Peyer's patch (tissue), 4 donors: ENCODE results near the gene SLC66A1. TPM values are rescaled to one million over a fixed set of nuclear protein-coding genes. Genes with fewer than 3 reads are reported as not detected.

ENCODE experiments used
- DNase-seq, 3 donors: peaks; one replicate each; pipeline ENCODE4 v3.0.0-alpha.2; 2017 to 2019
- H3K27ac ChIP-seq, 4 donors: fragments of 200-600 bp; sonication (generic); one replicate each; pipeline ENCODE4 v1.5.1; 2016 to 2019
- H3K27me3 ChIP-seq, 2 donors: fragments of 200-600 bp; sonication (generic); one replicate each; pipeline ENCODE4 v1.5.1; 2019
- H3K36me3 ChIP-seq, 3 donors: fragments of 200-600 bp; sonication (generic); one replicate each; pipeline ENCODE4 v1.5.1; 2016 to 2019
- H3K4me1 ChIP-seq, 4 donors: fragments of 200-600 bp; sonication (generic); one replicate each; pipeline ENCODE4 v1.5.1; 2016 to 2019
- H3K4me3 ChIP-seq, 4 donors: fragments of 200-600 bp; sonication (generic); 1 replicate in 3 of 4; 2 replicates in 1 of 4; pipeline ENCODE4 v1.5.1; 2016 to 2019; ENCODE audit warnings: mild to moderate bottlenecking in 1 of 4
- H3K9me3 ChIP-seq, 4 donors: fragments of 200-600 bp; sonication (generic); one replicate each; pipeline ENCODE4 v1.5.1; 2016 to 2019; ENCODE audit warnings: mild to moderate bottlenecking in 1 of 4
- POLR2A ChIP-seq, 2 donors: fragments of 450-650 bp; IDR thresholded peaks; one replicate each; pipeline ENCODE4 v1.5.1; 2017; ENCODE audit warnings: antibody characterized with exemption in 2 of 2, mild to moderate bottlenecking in 2 of 2, moderate library complexity in 2 of 2
- total RNA-seq, 4 donors: library from RNA; depleted of rRNA; stranded (reverse); fragments of >200 nt; gene quantifications; one replicate each; pipeline ENCODE4 v1.1.0, GENCODE V29; 2016
- TF ChIP-seq, protein P1 (sequence below), 6 experiments: fragments of 450-650 bp in 4 of 6; fragments of 200-600 bp in 2 of 6; sonication (generic) in 1 of 6; IDR thresholded peaks; one replicate each; pipeline ENCODE4 v1.5.1; 2017 to 2019; ENCODE audit warnings: antibody characterized with exemption in 6 of 6, mild to moderate bottlenecking in 3 of 6, moderate library complexity in 1 of 6

The SLC66A1 gene
- total RNA-seq, 4 donors from 2014 or later, result 19.0 to 76.8 (median 45.0) TPM

DNA sequence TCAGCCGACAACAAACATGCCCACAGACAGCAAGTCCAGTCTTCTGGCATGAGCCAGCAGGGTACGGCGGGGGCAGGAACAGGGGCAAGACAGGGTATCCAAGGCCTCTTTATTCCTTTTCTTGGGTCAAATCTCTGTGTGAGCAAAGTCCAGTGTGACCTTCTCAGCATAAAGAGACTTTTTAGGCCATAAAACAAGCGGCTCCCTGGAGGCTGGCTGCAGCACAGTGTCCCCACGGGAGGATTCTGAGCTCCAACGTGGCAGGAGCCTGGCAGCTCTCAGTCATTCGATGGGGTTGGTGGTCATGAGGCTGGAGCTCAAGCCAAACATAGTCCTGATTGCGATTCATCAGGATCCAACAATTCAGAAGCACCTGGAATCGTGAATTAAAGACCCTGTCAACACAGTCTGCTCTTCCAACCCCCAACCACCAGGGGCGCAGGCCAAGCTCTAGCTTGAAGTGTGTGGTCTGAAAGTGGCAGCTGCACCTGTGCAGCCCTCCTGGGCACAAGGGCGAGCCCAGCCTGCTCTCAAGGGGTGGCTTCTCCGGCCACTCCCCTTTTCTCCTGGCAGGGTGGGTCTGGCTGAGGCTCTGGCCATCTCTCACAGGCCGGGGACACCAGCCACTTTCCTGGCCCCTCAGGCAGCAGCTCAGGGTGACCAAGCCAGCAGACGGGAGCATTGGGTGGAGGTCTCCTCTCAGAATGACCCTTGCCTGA lies 62.1 kb downstream of the SLC66A1 start:
- peak overlapping the region in 2 of 4 donors; percentile 14 to 41 for H3K27ac ChIP-seq

GRCh38 chr1:19374926-19375325 lies 62.8 kb downstream of the SLC66A1 start:
- Histone ChIP-seq H3K4me1 (peaks cover 0 to 26% (median 2%) of the 10 kb centered on the region in 4 donors), H3K36me3 (peaks cover 0 to 77% (median 0%) of the 10 kb centered on the region in 3 donors)

More for the DNA sequence above, 62.1 kb downstream of the SLC66A1 start:
- peaks cover 0 to 70% (median 0%) of the 10 kb centered on the region in 3 donors for H3K36me3 ChIP-seq
- H3K4me3 ChIP-seq, result no peak overlapping the region
- H3K9me3 ChIP-seq, result no peaks in the 10 kb centered on the region
- no peaks in the 10 kb centered on the region for H3K27me3 ChIP-seq
- H3K4me1 ChIP-seq, result peaks cover 0 to 26% (median 2%) of the 10 kb centered on the region in 4 donors
- no peak for DNase-seq
- TF ChIP-seq, protein P1, sequence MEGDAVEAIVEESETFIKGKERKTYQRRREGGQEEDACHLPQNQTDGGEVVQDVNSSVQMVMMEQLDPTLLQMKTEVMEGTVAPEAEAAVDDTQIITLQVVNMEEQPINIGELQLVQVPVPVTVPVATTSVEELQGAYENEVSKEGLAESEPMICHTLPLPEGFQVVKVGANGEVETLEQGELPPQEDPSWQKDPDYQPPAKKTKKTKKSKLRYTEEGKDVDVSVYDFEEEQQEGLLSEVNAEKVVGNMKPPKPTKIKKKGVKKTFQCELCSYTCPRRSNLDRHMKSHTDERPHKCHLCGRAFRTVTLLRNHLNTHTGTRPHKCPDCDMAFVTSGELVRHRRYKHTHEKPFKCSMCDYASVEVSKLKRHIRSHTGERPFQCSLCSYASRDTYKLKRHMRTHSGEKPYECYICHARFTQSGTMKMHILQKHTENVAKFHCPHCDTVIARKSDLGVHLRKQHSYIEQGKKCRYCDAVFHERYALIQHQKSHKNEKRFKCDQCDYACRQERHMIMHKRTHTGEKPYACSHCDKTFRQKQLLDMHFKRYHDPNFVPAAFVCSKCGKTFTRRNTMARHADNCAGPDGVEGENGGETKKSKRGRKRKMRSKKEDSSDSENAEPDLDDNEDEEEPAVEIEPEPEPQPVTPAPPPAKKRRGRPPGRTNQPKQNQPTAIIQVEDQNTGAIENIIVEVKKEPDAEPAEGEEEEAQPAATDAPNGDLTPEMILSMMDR (IDR thresholded peaks at IDR 0.05), result peak in 1 of 6 experiments; percentile 27
- TF ChIP-seq POLR2A (IDR thresholded peaks at IDR 0.05), result no peak

GRCh38 chr1:19375631-19376400 lies 63.7 kb downstream of the SLC66A1 start:
- Histone ChIP-seq H3K4me1 (peaks cover 0 to 26% (median 2%) of the 10 kb centered on the region in 4 donors), H3K36me3 (peaks cover 0 to 86% (median 0%) of the 10 kb centered on the region in 3 donors), H3K27ac (peak overlapping the region in 2 of 4 donors; percentile 63 to 76)

More at GRCh38 chr1:19374926-19375325, 62.8 kb downstream of the SLC66A1 start:
- H3K27ac ChIP-seq, result peak overlapping the region in 2 of 4 donors; percentile 14 to 41
- no peak for DNase-seq
- H3K9me3 ChIP-seq, result no peaks in the 10 kb centered on the region
- H3K4me3 ChIP-seq, result no peak overlapping the region
- H3K27me3 ChIP-seq, result no peaks in the 10 kb centered on the region
- TF ChIP-seq, protein P1 (IDR thresholded peaks at IDR 0.05), result no peak
- TF ChIP-seq POLR2A (IDR thresholded peaks at IDR 0.05), result no peak

GRCh38 chr1:19376428-19377372 lies 64.6 kb downstream of the SLC66A1 start:
- H3K27ac ChIP-seq, result peak overlapping the region in 3 of 4 donors; percentile 13 to 76 (median 63)

More at GRCh38 chr1:19375631-19376400, 63.7 kb downstream of the SLC66A1 start:
- no peak overlapping the region for H3K4me3 ChIP-seq
- no peaks in the 10 kb centered on the region for H3K9me3 ChIP-seq
- H3K27me3 ChIP-seq, result no peaks in the 10 kb centered on the region
- DNase-seq, result no peak
- no peak for TF ChIP-seq POLR2A (IDR thresholded peaks at IDR 0.05)
- TF ChIP-seq, protein P1 (IDR thresholded peaks at IDR 0.05), result no peak

More at GRCh38 chr1:19376428-19377372, 64.6 kb downstream of the SLC66A1 start:
- Histone ChIP-seq H3K27me3 (no peaks in the 10 kb centered on the region), H3K4me1 (peaks cover 0 to 26% (median 2%) of the 10 kb centered on the region in 4 donors), H3K9me3 (no peaks in the 10 kb centered on the region), H3K4me3 (no peak overlapping the region), H3K36me3 (peaks cover 0 to 87% (median 0%) of the 10 kb centered on the region in 3 donors)
- TF ChIP-seq POLR2A (IDR thresholded peaks at IDR 0.05), result no peak
- TF ChIP-seq, protein P1 (IDR thresholded peaks at IDR 0.05), result no peak
- no peak for DNase-seq
